HG03108 (cell line): Measurements from ENCODE around the gene INS.

Experiments used
- ATAC-seq: cut with Tn5 transposase; IDR thresholded peaks from one replicate; pipeline ENCODE4 v1.9.1; 2021; ENCODE audit warnings: moderate library complexity; ENCODE audit not compliant: unreplicated experiment

The INS gene

DNA sequence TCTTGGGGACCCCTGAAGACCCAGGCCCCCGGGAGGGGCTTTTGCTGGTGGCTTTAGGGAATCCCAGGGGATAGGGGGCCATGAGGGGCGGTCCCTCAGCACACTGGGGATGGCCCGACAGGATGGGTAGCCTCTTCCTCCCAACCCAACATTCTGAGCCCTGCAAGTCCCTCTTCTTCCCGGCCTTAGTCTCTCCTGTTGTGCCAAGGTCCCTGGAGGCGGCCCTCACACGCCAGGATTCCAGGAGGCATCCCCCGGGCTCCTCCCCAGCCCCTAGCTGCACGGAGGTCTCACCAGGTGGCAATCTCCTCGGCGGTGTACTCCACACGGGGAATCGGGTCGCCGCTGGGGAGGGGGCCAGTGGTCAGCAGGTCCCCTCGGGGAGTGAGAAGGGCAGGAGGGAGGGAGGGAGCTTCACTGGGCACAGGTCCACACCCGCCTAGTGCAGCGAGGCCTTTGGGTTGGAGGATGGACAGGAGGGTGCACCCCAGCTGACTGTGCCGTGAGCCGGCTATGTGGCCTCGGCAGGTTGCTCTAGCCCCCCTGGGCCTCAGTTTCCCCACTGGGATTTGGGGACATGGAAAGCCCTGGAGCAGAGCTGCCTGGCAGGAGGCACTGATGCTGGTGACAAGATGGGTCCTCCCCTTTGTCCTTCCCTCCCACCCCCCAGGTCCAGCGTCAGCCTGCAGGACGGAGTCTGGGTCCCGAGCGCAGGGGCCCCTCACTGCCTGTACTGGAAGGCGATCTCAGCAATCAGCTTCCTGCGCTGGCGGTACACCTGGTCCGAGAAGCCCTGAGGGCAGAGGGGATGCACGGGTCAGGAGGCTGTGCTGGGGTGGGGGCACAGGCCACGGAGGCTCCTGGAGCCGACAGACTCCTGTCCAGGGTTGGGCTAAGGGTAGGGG lies 6.4 kb upstream of the INS start:
- no peak for ATAC-seq

GRCh38 chr11:2166091-2166851 lies 5.3 kb upstream of the INS start:
- ATAC-seq = no peak

GRCh38 chr11:2165571-2165970 lies 4.6 kb upstream of the INS start:
- ATAC-seq = no peak

- ATAC-seq = no peak
Observed at GRCh38 chr11:2164861-2165555, 4.0 kb upstream of the INS start.

DNA sequence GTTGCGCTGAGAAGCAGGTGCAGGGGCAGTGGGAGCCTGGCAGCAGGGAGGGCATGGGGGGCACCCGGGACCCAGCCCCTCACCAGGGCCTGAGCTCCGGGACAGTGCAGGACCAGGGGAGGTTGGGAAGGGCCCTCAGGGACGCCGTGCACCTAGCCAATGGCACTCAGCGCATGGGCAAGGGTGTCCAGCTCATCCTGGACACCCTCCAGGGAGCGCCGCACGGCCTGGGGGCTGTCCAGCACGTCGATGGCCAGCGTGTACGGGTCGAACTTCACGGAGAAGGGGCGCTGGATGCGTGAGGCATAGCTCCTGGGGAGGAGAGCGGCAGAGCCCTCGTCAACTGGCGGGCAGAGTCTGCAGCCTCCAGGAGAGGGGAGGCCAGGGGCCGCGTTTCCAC lies 3.1 kb upstream of the INS start:
- ATAC-seq = no peak

- no peak for ATAC-seq
Observed at GRCh38 chr11:2163428-2163978, 2.5 kb upstream of the INS start.

DNA sequence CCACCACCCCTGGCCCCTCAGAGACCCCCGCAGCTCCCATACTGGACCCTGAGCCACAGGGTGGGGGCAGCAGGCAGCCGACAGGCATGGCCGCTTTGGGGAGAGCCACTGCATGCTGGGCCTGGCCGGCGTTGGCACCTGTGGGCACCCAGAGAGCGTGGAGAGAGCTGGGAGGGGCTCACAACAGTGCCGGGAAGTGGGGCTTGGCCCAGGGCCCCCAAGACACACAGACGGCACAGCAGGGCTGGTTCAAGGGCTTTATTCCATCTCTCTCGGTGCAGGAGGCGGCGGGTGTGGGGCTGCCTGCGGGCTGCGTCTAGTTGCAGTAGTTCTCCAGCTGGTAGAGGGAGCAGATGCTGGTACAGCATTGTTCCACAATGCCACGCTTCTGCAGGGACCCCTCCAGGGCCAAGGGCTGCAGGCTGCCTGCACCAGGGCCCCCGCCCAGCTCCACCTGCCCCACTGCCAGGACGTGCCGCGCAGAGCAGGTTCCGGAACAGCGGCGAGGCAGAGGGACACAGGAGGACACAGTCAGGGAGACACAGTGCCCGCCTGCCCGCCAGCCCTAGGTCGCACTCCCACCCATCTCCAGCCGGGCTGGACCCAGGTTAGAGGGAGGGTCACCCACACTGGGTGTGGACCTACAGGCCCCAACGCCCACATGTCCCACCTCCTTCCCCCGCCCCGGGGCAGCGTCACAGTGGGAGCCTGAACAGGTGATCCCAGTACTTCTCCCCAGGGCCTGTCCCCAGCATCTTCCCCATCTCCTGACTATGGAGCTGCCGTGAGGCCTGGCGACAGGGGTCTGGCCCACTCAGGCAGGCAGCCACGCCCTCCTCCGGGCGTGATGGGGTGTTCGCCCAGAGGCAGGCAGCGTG lies 1.2 kb downstream of the INS start:
- ATAC-seq = no peak

DNA sequence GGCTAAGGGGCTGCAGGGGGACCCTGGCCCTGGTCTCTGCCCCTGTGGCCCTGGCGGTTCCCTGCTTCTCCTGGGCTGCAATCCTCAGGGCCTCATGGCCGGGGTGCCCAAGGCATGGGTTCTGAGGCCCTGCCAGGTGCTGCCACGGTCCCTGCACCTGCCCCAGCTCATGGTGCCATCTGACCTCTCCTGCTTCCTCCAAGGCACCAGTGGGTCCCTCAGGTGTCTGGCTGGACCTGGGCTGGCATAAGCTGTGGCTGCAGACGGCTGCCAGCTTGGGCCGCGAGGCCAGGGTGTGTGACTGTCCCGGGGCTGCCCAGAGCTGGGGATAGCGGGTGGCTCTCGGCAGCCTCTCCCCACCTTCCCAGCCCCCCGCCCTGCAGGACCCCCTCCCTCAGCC lies 2.0 kb downstream of the INS start:
- ATAC-seq = no peak

DNA sequence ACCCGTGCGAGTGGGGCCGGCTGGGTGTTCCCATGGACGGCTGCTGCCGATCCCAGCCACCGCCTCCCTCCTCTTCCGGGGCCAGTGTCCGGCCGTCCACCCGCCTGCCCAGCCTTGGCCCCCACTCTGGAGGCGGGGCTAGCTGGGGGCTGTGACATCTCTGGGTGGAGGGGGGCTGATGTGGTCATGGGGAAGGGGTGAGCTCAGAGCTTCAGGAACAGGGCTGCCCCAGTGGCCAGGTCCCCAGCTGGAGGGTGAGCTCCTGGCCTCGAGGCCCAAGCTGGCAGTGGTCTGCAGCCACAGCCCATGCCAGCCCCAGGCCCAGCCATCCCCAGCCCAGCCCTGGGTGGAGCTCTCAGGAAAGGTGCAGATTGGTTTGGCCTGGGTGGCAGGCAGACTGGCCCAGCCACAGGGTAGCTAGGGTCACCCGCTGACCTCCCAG lies 2.7 kb downstream of the INS start:
- no peak for ATAC-seq

DNA sequence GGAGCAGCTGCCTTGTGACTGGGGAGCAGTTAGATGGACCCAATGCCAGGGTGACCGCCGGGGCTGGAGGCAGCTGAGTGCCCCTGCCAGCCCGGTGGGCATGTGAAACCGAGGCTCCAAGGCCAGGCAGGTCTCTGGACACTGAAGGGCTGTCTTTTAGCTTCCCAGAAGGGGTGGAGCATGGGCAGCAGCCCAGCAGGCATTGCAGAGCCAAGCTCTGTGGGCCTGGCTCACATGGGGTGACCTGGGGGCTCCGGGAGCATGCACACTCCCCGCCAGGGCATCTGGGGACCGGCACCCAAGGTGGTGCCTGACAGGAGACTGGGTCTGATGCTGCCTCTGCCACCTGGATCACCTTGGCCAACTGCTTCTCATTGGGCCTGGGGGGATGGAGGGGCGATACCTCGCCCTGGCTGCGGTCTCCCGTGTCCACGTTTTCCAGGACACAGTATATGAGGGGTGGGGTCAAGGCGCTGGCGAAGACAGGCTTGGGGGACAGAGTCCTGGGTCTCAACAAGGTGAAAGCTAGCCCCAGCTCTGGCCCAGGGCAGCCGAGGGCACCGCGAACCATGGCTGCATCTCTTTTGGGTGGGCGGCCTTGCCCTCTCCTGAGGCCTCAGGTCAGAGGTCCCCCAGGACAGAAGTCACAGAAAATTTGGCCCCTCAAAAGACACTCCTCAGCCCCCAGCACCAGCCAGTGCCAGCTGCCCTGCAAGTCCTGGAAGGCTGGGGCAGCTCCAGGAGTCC lies 3.5 kb downstream of the INS start:
- ATAC-seq = no peak

GRCh38 chr11:2156416-2157182 lies 4.4 kb downstream of the INS start:
- no peak for ATAC-seq

GRCh38 chr11:2155511-2155910 lies 5.5 kb downstream of the INS start:
- no peak for ATAC-seq

- no peak for ATAC-seq
Observed at GRCh38 chr11:2154889-2155288, 6.1 kb downstream of the INS start.

GRCh38 chr11:2154195-2154585 lies 6.8 kb downstream of the INS start:
- no peak for ATAC-seq

DNA sequence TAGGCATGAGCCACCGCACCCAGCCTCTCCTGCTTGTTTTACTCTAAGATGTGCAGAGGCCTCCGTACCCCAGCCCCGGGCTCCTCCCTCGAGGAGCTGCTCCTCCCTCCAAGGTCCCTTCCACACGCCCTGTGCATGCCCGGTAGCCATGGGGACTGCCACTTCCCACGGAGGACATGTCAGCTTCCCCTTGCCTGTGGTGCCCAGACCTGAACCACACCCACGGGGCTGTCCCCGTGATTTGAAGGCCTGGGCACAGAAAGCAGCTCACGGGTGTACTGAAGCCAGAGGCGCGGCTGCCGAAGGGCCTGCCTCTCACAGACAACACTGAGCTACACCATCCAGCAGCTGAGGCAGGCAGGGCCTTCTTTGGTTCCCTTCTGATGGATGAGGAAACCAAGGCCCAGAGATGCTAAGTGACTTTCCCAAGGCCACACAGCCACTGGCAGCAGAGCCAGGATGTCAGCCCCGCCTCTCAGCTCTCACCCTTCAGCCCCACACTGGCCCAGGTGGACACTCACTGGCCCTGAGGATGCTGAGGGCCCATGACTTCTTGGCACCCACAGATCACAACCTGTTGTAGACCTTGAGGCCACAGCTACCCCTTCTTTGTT lies 7.3 kb downstream of the INS start:
- no peak for ATAC-seq

DNA sequence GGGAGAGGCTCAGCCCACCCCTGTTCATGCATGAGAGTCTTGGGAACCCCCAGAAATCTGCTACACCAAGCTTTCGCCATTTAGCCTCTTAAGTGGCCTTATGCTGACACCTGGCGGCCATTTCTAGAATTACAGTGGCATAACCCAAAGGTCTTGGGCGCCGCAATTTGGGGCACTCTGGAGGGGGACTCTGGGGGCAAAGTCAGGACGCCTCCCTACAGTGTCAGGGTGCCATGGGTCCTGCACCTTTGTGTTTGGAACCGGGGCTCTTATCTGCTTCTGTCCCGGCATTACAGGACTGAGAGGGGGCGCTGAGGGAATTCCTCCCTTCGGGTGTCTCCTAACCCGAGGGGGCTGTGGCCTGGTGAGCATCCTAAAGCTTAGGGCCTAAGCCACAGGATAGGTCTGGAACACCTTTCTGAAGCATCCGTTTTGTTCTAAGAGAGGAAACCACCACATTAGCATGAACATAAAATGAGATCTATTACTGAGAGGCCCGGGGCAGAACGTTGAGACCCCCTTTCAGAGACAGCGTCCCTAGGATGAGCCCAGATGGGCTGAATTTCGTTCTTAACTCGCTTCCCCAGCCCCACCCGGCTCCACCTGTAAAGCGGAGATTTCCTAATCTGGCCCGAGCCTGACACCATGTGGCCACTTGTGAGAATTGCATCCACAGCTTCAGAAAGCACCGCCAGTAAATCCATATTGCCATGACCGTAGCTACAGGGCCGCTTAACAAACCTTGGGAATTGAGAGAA lies 9.3 kb downstream of the INS start:
- no peak for ATAC-seq
